GM18505 (cell line): ENCODE data around the gene LRRC3B.

Experiments
- ATAC-seq: cut with Tn5 transposase; IDR thresholded peaks from one replicate; pipeline ENCODE4 v1.9.1; 2021; ENCODE audit not compliant: unreplicated experiment
- POLR2A ChIP-seq: IDR thresholded peaks from 4 replicates; pipeline ENCODE4 v1.6.1; 2011; ENCODE audit warnings: borderline replicate concordance; ENCODE audit not compliant: insufficient read depth, insufficient read length; ENCODE audit errors: extremely low read depth

The LRRC3B gene

GRCh38 chr3:26708501-26708900, 85.9 kb downstream of the LRRC3B start:
- ATAC-seq = no peak
- TF ChIP-seq POLR2A = no peak

- TF ChIP-seq POLR2A = no peak
- ATAC-seq = peak; percentile 80
These were observed 89.8 kb downstream of the LRRC3B start for GRCh38 chr3:26712211-26713026.

- no peak for ATAC-seq
- TF ChIP-seq POLR2A = no peak
These were observed 90.5 kb downstream of the LRRC3B start for GRCh38 chr3:26713091-26713490.

GRCh38 chr3:26714485-26714884, 91.9 kb downstream of the LRRC3B start:
- no peak for ATAC-seq
- TF ChIP-seq POLR2A = no peak

GRCh38 chr3:26715431-26715830, 92.9 kb downstream of the LRRC3B start:
- TF ChIP-seq POLR2A = no peak
- ATAC-seq = no peak

- ATAC-seq = no peak
- no peak for TF ChIP-seq POLR2A
These were observed 95.7 kb downstream of the LRRC3B start for GRCh38 chr3:26718315-26718714.

- TF ChIP-seq POLR2A = no peak
- ATAC-seq = no peak
These were observed 96.6 kb downstream of the LRRC3B start for GRCh38 chr3:26719134-26719533.

GRCh38 chr3:26721047-26721446, 98.5 kb downstream of the LRRC3B start:
- no peak for TF ChIP-seq POLR2A
- no peak for ATAC-seq

- ATAC-seq = no peak
- TF ChIP-seq POLR2A = no peak
These were observed 109.3 kb downstream of the LRRC3B start for GRCh38 chr3:26731843-26732242.

- no peak for TF ChIP-seq POLR2A
- no peak for ATAC-seq
These were observed 127.7 kb downstream of the LRRC3B start for GRCh38 chr3:26750263-26750662.

GRCh38 chr3:26752466-26752865, 129.9 kb downstream of the LRRC3B start:
- no peak for ATAC-seq
- no peak for TF ChIP-seq POLR2A

- no peak for ATAC-seq
- no peak for TF ChIP-seq POLR2A
These were observed 130.5 kb downstream of the LRRC3B start for GRCh38 chr3:26753095-26753494.

GRCh38 chr3:26757978-26758377, 135.4 kb downstream of the LRRC3B start:
- no peak for TF ChIP-seq POLR2A
- no peak for ATAC-seq
